Measurements from ENCODE around the gene GIMAP5.
"Not testable (repeated sequence)": the region's sequence is repeated elsewhere in the genome, so short reads cannot be mapped to it uniquely, and the experiment has no call there.

GIMAP5 gene

GRCh38 chr7:150766334-150766709, 29.1 kb downstream of the GIMAP5 start:
- FAIRE-seq (no peak), DNase-seq (ENCODE audit: low spot score) (no peak)

GRCh38 chr7:150769768-150770167, 32.5 kb downstream of the GIMAP5 start:
- FAIRE-seq (no peak), DNase-seq (ENCODE audit: low spot score) (no peak)

GRCh38 chr7:150774131-150774530, 36.9 kb downstream of the GIMAP5 start:
- DNase-seq (ENCODE audit: low spot score); FAIRE-seq: not testable (repeated sequence)

- FAIRE-seq, result no peak
- DNase-seq (ENCODE audit: low spot score), result no peak
Measured at GRCh38 chr7:150778014-150778737, 41.0 kb downstream of the GIMAP5 start.

- DNase-seq (ENCODE audit: low spot score) (peak; percentile 31), FAIRE-seq (no peak)
Measured at GRCh38 chr7:150778738-150779301, 41.6 kb downstream of the GIMAP5 start.

- FAIRE-seq, result no peak
- no peak for DNase-seq (ENCODE audit: low spot score)
Measured at GRCh38 chr7:150780292-150780691, 43.1 kb downstream of the GIMAP5 start.

GRCh38 chr7:150781103-150781502, 43.9 kb downstream of the GIMAP5 start:
- no peak for DNase-seq (ENCODE audit: low spot score)

GRCh38 chr7:150781961-150782360, 44.7 kb downstream of the GIMAP5 start:
- no peak for DNase-seq (ENCODE audit: low spot score)
- FAIRE-seq, result no peak

More at GRCh38 chr7:150781103-150781502, 43.9 kb downstream of the GIMAP5 start:
- no peak for FAIRE-seq

- DNase-seq (ENCODE audit: low spot score) (no peak), FAIRE-seq (no peak)
Measured at GRCh38 chr7:150784120-150784736, 47.0 kb downstream of the GIMAP5 start.

GRCh38 chr7:150784954-150785353, 47.7 kb downstream of the GIMAP5 start:
- no peak for FAIRE-seq
- no peak for DNase-seq (ENCODE audit: low spot score)

- FAIRE-seq, result no peak
- DNase-seq (ENCODE audit: low spot score), result no peak
Measured at GRCh38 chr7:150787321-150788281, 50.4 kb downstream of the GIMAP5 start.

GRCh38 chr7:150788474-150789269, 51.5 kb downstream of the GIMAP5 start:
- no peak for FAIRE-seq
- no peak for DNase-seq (ENCODE audit: low spot score)

GRCh38 chr7:150790416-150791075, 53.3 kb downstream of the GIMAP5 start:
- no peak for DNase-seq (ENCODE audit: low spot score)
- no peak for FAIRE-seq

GRCh38 chr7:150791304-150791703, 54.1 kb downstream of the GIMAP5 start:
- no peak for FAIRE-seq

GRCh38 chr7:150791746-150792452, 54.7 kb downstream of the GIMAP5 start:
- no peak for DNase-seq (ENCODE audit: low spot score)
- FAIRE-seq, result no peak

More at GRCh38 chr7:150791304-150791703, 54.1 kb downstream of the GIMAP5 start:
- DNase-seq (ENCODE audit: low spot score), result no peak
